Measurements from ENCODE around the gene JAK1. TPM values are rescaled to one million over a fixed set of nuclear protein-coding genes. Genes with fewer than 3 reads are reported as not detected.

JAK1 gene
- total RNA-seq, 1 experiment from 2014 or later, result 58.9 TPM

DNA sequence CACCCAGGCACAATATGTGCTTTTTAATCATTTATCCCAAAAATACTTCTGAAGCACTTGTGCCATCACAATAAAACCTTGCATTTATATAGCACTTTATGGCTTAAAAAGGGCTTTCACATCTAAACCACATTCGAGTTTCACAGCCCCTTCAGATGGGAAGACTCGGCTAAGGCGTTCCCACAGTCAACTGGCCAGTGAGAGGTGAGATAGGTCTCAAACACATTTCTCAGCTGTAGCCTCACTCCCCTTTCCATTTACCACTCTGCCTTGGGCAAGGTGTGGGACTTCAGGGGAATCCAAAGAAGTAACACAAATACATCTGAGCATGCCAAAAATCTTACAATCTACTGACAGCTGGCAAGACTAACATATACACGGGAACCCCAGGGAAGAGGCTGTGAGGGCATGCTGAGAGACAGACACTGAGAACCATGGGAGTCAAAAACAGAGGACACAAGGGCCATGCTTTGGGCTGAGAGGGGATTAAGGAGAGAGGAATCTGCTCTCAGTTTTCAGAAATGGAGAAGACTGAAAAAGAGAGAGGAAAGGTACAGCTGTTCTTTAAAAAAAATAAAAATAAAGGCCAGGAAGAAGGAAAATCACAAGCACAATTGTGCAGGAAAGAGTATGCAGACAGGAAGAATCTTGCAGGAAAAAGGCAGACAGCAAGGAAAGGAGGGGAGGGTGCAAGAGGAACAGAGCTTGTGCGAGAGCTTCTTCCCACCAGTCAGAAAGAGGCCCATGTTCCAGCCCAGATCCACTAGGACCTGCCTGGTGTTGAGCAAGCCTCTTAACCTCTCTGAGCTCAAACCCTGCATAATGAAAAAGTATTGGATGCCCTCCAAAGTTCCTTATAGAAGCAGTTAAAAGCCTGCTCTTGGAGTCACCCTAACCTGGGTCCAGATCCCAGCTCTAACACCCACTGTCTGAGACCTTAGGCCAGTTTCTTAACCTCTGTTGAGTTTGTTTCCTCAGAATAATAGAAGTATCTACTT lies 73.5 kb downstream of the JAK1 start:
- DNase-seq, result no peak
- Histone ChIP-seq H3K36me3 (no peaks in the 10 kb centered on the region), H3K9me3 (no peaks in the 10 kb centered on the region), H3K4me3 (no peak overlapping the region), H3K27me3 (no peaks in the 10 kb centered on the region)

DNA sequence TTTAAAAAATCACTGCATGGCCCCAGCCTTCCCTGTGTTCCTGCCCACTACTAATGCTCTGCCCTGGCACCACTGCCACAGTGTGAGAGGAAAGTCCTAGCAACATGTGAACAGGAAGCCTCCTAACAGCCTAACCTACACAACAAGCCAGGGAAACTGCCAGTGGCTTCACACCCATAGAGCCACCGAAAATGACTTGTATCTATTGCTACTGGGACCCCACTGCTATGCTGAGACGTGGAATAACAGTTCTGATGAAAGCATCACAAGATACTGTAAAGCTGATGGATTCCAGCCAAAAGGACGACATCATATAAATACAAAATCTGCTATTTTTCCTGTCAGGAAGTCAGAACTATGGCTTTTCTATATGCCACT lies 74.9 kb downstream of the JAK1 start:
- no peak for DNase-seq
- Histone ChIP-seq H3K9me3 (no peaks in the 10 kb centered on the region), H3K36me3 (no peaks in the 10 kb centered on the region), H3K4me3 (no peak overlapping the region), H3K27me3 (no peaks in the 10 kb centered on the region)

GRCh38 chr1:64890699-64891447 lies 75.5 kb downstream of the JAK1 start:
- H3K36me3 ChIP-seq, result no peaks in the 10 kb centered on the region
- H3K4me3 ChIP-seq, result no peak overlapping the region
- DNase-seq, result no peak
- no peaks in the 10 kb centered on the region for H3K9me3 ChIP-seq
- no peaks in the 10 kb centered on the region for H3K27me3 ChIP-seq

GRCh38 chr1:64887689-64888217 lies 78.6 kb downstream of the JAK1 start:
- DNase-seq, result no peak
- no peak overlapping the region for H3K4me3 ChIP-seq
- no peaks in the 10 kb centered on the region for H3K9me3 ChIP-seq
- H3K27me3 ChIP-seq, result no peaks in the 10 kb centered on the region
- H3K36me3 ChIP-seq, result no peaks in the 10 kb centered on the region; the same call in 1 of the 2 replicates

- H3K27me3 ChIP-seq, result no peaks in the 10 kb centered on the region
- no peaks in the 10 kb centered on the region for H3K9me3 ChIP-seq
- no peaks in the 10 kb centered on the region; the same call in 1 of the 2 replicates for H3K36me3 ChIP-seq
- DNase-seq, result no peak
- H3K4me3 ChIP-seq, result no peak overlapping the region
Measured at GRCh38 chr1:64886877-64887276, 79.5 kb downstream of the JAK1 start.

- peaks cover 5% of the 10 kb centered on the region for H3K36me3 ChIP-seq
- no peak for DNase-seq
- H3K9me3 ChIP-seq, result no peaks in the 10 kb centered on the region
- no peaks in the 10 kb centered on the region for H3K27me3 ChIP-seq
- no peak overlapping the region for H3K4me3 ChIP-seq
Measured at GRCh38 chr1:64885648-64886047, 80.7 kb downstream of the JAK1 start.

GRCh38 chr1:64884261-64885040 lies 81.9 kb downstream of the JAK1 start:
- Histone ChIP-seq H3K4me3 (no peak overlapping the region), H3K36me3 (peaks cover 5% of the 10 kb centered on the region), H3K27me3 (no peaks in the 10 kb centered on the region), H3K9me3 (no peaks in the 10 kb centered on the region)
- DNase-seq, result no peak

DNA sequence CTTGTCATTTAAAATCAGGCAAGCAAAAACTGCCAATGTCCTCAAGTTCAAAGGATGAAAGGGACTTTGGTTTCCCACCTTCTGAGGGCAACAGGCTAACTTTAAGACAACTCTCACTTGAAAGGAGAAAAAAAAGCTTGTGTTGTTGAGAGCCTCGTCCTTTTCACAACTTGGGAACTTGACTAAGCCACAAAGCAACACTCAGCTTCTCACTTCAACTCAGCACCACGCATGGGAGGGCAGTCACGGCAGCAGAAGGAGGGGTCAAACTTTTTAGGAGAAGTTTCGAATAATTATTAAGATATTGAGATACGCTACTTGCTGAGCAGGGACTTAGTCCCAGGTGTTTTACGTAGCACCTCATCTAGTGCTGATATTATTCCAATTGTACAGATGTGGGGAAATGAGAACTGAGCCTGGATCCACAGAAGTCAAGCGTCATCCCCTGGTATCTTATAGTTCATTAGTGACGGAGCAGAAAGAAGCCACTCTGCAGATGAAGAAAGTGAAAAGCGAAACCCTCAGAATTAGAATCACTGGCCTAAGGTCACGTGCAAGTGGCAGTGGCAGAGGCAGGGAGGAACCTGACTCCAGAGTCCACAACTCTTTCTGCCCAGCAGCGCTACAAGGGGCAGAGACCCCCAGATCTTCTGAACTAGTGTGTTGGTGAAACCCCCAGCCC lies 83.6 kb downstream of the JAK1 start:
- Histone ChIP-seq H3K4me3 (no peak overlapping the region), H3K27me3 (no peaks in the 10 kb centered on the region), H3K9me3 (no peaks in the 10 kb centered on the region), H3K36me3 (peaks cover 9% of the 10 kb centered on the region)
- DNase-seq, result no peak

GRCh38 chr1:64881281-64881680 lies 85.1 kb downstream of the JAK1 start:
- Histone ChIP-seq H3K4me3 (no peak overlapping the region), H3K27me3 (no peaks in the 10 kb centered on the region), H3K9me3 (no peaks in the 10 kb centered on the region), H3K36me3 (peaks cover 10% of the 10 kb centered on the region)
- DNase-seq, result no peak

DNA sequence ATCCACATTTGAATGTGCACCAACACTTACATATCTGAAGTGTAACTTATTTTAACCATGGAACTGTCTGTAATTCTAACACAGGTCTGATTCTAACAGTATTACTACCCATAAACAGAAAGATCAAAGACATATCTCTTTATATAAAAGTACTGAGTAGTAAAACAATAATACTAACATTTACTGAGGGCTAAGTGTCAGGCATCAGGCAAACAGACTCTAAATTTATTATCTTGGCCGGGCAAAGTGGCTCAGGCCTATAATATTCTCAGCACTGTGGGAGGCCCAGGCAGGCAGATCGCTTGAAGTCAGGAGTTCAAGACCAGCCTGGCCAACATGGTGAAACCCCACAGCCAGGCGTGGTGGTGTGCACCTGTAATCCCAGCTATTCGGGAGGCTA lies 85.9 kb downstream of the JAK1 start:
- Histone ChIP-seq H3K27me3 (no peaks in the 10 kb centered on the region), H3K9me3 (no peaks in the 10 kb centered on the region), H3K36me3 (peaks cover 13% of the 10 kb centered on the region), H3K4me3 (no peak overlapping the region)
- no peak for DNase-seq

DNA sequence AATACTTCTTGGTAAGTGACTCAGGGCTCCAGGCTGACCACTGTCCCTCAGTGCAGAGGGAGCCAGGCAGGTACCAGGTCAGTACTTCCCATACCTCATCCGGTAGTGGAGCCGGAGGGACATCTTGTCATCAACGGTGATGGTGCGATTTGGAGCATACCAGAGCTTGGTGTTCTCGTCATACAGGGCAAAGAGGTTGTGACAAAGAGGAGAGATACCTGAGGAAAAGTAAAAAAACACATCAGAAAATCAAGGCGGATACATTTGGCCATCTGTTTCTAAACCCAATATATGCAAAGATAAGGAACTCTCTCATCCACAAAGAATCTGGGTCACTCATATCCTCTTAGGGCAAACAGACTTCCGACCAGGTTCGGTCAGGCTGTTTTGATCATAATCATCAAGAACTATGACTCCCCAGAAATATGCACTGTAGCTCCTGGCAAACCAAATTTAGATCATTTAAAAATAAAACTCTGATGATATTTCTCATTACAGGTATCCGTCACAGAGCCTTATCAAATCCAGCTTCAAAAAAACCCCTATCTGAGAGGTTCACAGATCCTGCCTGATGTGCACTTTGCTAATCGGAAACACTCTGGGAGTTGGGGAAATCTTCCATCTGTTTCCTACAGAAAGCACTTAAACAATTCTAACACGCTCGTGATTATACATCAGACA lies 87.3 kb downstream of the JAK1 start:
- H3K4me3 ChIP-seq, result no peak overlapping the region
- H3K27me3 ChIP-seq, result no peaks in the 10 kb centered on the region
- H3K36me3 ChIP-seq, result peaks cover 13% of the 10 kb centered on the region
- no peak for DNase-seq
- H3K9me3 ChIP-seq, result no peaks in the 10 kb centered on the region

GRCh38 chr1:64878090-64878489 lies 88.3 kb downstream of the JAK1 start:
- no peak overlapping the region for H3K4me3 ChIP-seq
- H3K27me3 ChIP-seq, result no peaks in the 10 kb centered on the region
- no peaks in the 10 kb centered on the region for H3K9me3 ChIP-seq
- peaks cover 20% of the 10 kb centered on the region for H3K36me3 ChIP-seq
- DNase-seq, result no peak

DNA sequence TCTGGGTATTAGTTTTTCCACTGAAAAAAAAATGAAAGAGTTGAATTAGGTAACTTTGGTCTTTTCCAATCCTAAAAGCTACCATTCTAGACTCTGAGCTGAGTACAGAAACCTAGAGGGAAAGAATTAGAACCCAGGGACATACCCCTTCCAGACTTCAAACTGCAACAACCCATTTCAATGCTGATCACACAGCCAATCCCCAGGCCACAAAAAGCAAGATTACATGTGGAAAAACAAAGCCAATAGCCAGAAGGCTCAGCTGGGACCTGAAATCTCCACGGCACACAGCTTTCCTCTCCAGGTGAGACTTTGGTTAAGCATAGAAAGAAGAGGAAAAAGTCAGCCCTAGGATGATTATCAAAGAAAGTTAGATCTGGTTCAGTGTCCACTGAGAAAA lies 88.8 kb downstream of the JAK1 start:
- peaks cover 24% of the 10 kb centered on the region for H3K36me3 ChIP-seq
- no peaks in the 10 kb centered on the region for H3K27me3 ChIP-seq
- no peak overlapping the region for H3K4me3 ChIP-seq
- DNase-seq, result no peak
- no peaks in the 10 kb centered on the region for H3K9me3 ChIP-seq

GRCh38 chr1:64877151-64877550 lies 89.2 kb downstream of the JAK1 start:
- H3K27me3 ChIP-seq, result no peaks in the 10 kb centered on the region
- H3K36me3 ChIP-seq, result peaks cover 24% of the 10 kb centered on the region
- no peaks in the 10 kb centered on the region for H3K9me3 ChIP-seq
- no peak overlapping the region for H3K4me3 ChIP-seq
- DNase-seq, result no peak

GRCh38 chr1:64875606-64876005 lies 90.7 kb downstream of the JAK1 start:
- H3K36me3 ChIP-seq, result peaks cover 24% of the 10 kb centered on the region

GRCh38 chr1:64875101-64875500 lies 91.2 kb downstream of the JAK1 start:
- Histone ChIP-seq H3K4me3 (no peak overlapping the region), H3K27me3 (no peaks in the 10 kb centered on the region), H3K9me3 (no peaks in the 10 kb centered on the region), H3K36me3 (peaks cover 24% of the 10 kb centered on the region)
- no peak for DNase-seq

More at GRCh38 chr1:64875606-64876005, 90.7 kb downstream of the JAK1 start:
- H3K9me3 ChIP-seq, result no peaks in the 10 kb centered on the region
- H3K4me3 ChIP-seq, result no peak overlapping the region
- no peak for DNase-seq
- H3K27me3 ChIP-seq, result no peaks in the 10 kb centered on the region
